Subcutaneous adipose tissue (tissue), 4 donors: ENCODE results near the gene C9orf40. TPM values are rescaled to one million over a fixed set of nuclear protein-coding genes. Genes with fewer than 3 reads are reported as not detected.

Experiments used
- CTCF ChIP-seq: fragments of 450-650 bp; IDR thresholded peaks from one replicate; pipeline ENCODE4 v1.5.1; 2016; ENCODE audit warnings: low read depth, mild to moderate bottlenecking, control low read depth, antibody characterized with exemption, moderate library complexity
- total RNA-seq, 4 donors: library from RNA; depleted of rRNA; stranded (reverse); fragments of >200 nt; gene quantifications; one replicate each; pipeline ENCODE4 v1.1.0, GENCODE V29; 2016

C9orf40 gene
- total RNA-seq, 4 donors from 2014 or later = 2.8 to 5.5 (median 4.1) TPM

GRCh38 chr9:74940600-74940999 lies 12.1 kb downstream of the C9orf40 start:
- no peak for TF ChIP-seq CTCF

- no peak for TF ChIP-seq CTCF
Observed at GRCh38 chr9:74935008-74935407, 17.7 kb downstream of the C9orf40 start.

- TF ChIP-seq CTCF = no peak
Observed at GRCh38 chr9:74921737-74922136, 31.0 kb downstream of the C9orf40 start.

GRCh38 chr9:74920944-74921626 lies 31.6 kb downstream of the C9orf40 start:
- TF ChIP-seq CTCF = no peak

GRCh38 chr9:74910036-74910435 lies 42.7 kb downstream of the C9orf40 start:
- TF ChIP-seq CTCF = no peak

- TF ChIP-seq CTCF = no peak
Observed at GRCh38 chr9:74908665-74909064, 44.0 kb downstream of the C9orf40 start.

- no peak for TF ChIP-seq CTCF
Observed at GRCh38 chr9:74907085-74907484, 45.6 kb downstream of the C9orf40 start.
